Stimulated activated CD4-positive, alpha-beta T cell treated with anti-CD3 and anti-CD28 coated beads, TNF-alpha, amount 100 ng/mL, for 48 hours (primary cell): ENCODE results near the gene CORO1A.
"Not testable (repeated sequence)": the region's sequence is repeated elsewhere in the genome, so short reads cannot be mapped to it uniquely, and the experiment has no call there.

ENCODE experiments used
- DNase-seq, 3 donors: peaks; one replicate each; pipeline ENCODE4 v3.0.0-alpha.2; 2020; ENCODE audit warnings: low read depth in 3 of 3

CORO1A gene

GRCh38 chr16:30199608-30200343 lies 16.4 kb downstream of the CORO1A start:
- not testable (repeated sequence) for DNase-seq

- DNase-seq, result not testable (repeated sequence)
Measured at GRCh38 chr16:30205541-30206236, 22.3 kb downstream of the CORO1A start.

- not testable (repeated sequence) for DNase-seq
Measured at GRCh38 chr16:30206252-30206651, 22.9 kb downstream of the CORO1A start.

GRCh38 chr16:30207063-30207704 lies 23.8 kb downstream of the CORO1A start:
- DNase-seq, result not testable (repeated sequence)

DNA sequence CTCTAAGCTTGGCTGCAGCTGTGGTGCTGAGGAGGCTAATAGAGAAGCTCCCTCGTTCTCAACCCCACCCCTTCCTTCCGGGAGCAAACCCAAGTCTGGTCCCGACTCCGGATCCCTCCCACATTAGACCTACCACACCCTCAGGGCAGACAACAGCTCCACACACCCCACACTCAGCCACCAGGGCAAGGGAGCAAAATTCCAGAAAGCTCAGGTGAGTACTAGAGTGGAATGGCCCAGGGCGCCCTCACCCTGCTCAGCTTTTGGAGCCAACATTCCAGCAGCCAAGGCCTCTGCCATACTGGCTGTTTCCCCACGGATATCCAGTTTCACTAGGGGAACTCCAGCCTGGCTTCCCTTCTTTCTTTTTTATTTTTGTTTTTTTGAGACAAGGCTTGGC lies 25.6 kb downstream of the CORO1A start:
- DNase-seq, result not testable (repeated sequence)

DNA sequence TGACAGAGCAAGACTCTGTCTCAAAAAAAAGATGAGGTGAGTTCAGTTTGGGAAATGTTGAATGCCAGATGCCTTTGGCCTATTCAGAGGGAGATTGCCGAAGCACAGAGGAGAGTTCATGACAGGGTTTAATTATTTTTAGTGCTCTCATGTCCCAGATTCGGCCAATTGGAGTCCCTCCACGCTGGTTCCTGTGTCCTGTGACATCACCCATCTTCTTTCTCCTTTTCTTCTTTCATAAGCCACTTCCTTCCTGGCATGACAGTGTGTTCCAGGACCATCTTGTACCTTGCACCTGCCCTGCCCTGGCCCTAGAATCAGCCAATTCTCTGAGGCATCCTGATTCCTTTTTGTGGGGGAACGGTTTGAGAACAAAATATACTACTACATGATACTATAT lies 28.0 kb downstream of the CORO1A start:
- not testable (repeated sequence) for DNase-seq

- DNase-seq, result not testable (repeated sequence)
Measured at GRCh38 chr16:30217082-30217481, 33.7 kb downstream of the CORO1A start.
